ENCODE data around the gene IL10.

The IL10 gene

DNA sequence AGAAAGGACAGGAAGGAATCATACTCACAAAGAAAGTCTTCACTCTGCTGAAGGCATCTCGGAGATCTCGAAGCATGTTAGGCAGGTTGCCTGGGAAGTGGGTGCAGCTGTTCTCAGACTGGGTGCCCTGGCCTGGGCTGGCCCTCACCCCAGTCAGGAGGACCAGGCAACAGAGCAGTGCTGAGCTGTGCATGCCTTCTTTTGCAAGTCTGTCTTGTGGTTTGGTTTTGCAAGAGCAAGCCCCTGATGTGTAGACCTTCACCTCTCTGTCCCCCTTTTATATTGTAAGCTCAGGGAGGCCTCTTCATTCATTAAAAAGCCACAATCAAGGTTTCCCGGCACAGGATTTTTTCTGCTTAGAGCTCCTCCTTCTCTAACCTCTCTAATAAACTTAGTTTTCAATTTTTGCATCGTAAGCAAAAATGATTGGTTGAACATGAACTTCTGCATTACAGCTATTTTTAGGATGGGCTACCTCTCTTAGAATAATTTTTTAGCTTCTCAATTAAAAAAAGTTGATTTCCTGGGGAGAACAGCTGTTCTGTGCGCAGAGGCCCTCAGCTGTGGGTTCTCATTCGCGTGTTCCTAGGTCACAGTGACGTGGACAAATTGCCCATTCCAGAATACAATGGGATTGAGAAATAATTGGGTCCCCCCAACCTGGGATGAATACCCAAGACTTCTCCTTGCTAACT is at the start of gene IL10:
TSS of gene IL10 (minus strand) at position 252 of the 695 bp plus-strand sequence. CDS start at position 193, 59 bp downstream.
- TF ChIP-seq ZFX (IDR thresholded peaks at IDR 0.05; ENCODE audit: borderline replicate concordance), result no peak
- TF ChIP-seq, protein P1, sequence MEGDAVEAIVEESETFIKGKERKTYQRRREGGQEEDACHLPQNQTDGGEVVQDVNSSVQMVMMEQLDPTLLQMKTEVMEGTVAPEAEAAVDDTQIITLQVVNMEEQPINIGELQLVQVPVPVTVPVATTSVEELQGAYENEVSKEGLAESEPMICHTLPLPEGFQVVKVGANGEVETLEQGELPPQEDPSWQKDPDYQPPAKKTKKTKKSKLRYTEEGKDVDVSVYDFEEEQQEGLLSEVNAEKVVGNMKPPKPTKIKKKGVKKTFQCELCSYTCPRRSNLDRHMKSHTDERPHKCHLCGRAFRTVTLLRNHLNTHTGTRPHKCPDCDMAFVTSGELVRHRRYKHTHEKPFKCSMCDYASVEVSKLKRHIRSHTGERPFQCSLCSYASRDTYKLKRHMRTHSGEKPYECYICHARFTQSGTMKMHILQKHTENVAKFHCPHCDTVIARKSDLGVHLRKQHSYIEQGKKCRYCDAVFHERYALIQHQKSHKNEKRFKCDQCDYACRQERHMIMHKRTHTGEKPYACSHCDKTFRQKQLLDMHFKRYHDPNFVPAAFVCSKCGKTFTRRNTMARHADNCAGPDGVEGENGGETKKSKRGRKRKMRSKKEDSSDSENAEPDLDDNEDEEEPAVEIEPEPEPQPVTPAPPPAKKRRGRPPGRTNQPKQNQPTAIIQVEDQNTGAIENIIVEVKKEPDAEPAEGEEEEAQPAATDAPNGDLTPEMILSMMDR (IDR thresholded peaks at IDR 0.05), result no peak
- H3K27ac ChIP-seq, result no peak within 1 kb of the TSS

DNA sequence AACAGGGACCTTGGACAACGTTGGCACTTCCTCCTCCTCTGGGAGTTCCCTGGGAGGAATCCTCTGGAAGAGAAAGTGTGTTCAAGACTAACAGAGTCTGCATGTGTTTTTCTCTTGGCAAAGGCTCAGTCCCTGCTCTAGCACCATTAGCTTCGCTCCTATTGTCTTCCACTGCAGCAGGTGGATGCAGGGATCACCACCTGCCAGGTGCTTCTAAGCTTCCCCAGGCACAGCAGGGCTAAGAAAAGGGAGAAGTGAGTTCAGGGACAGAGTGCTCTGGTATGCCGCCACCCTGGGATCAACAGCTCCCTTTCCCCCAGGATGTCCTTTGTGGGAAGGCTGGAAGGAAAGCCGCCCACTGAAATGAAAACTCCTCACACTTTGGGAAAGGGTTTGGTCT is 49.2 kb upstream of the IL10 start:
- no peak overlapping the region for H3K27ac ChIP-seq
- TF ChIP-seq ZFX (IDR thresholded peaks at IDR 0.05; ENCODE audit: borderline replicate concordance), result no peak
- TF ChIP-seq, protein P1 (IDR thresholded peaks at IDR 0.05), result no peak

DNA sequence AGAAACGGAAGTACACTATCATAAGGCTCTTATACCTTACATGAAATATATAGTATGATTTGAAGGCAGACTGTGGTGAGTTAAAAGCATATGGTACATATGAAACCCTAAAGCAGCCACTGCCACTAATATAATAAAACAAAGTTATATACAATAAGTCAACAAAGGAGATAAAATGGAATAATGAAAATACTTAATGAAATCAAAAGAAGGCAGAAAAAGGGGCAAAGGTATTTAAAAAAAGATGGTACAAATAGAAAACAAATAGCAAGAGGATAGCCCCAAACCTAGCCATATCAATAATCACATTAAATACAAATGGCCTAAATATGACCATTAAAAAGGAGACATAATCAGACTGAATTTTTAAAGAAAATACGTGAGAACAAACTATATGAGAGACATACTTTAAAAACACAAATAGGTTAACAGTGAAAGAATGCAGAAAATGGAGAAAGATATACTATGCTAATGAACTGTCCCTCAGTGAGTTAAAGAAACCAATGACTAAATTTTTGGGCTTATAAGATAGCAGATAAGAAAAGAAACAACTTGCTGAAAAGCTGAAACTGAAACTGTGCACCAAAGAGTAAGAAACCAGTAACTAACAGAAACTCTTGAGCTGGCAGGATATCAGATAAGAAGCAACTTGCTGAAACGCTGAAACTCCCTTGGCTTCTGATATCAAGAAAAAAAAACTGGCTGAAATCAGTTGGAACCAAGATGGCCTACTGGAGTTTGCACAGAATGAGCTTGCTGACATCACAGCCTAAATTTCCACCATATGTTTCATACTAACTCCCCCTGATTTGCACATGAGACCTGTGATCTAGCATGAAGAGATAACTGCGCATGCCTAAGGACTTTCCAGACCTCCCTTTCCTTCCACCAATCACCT is 44.3 kb upstream of the IL10 start:
- no peak overlapping the region for H3K27ac ChIP-seq

DNA sequence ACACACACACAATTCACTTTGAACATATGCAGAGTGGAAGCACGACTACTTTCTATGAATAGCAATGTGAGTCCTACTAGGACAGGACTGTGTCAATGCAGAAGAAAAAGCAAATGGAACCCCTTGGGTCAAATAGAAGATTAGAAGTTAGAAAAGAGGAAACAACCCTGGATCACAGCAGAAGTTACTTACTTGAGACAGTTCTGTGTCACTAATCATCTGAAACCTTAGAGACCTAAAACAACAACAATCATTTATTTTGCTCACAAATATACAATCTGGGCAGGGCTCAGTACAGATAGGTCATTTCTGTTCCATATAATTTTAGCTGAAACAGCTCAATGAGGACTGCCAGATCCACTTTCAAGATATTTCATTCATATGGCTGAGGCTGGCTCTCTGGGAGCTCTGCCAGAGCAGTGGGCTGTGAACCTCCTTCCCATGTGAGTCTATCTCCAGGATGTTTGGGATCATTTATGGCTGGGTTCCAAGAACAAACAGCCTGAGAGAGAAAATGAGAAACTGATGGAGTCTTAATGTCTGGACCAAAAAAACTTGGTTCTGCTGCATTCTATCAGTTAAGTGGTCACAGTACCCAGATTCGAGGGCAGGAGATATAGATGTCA is 42.5 kb upstream of the IL10 start:
- TF ChIP-seq, protein P1 (IDR thresholded peaks at IDR 0.05), result no peak
- no peak for TF ChIP-seq ZFX (IDR thresholded peaks at IDR 0.05; ENCODE audit: borderline replicate concordance)
- H3K27ac ChIP-seq, result no peak overlapping the region

More for the DNA sequence above, 44.3 kb upstream of the IL10 start:
- TF ChIP-seq, protein P1 (IDR thresholded peaks at IDR 0.05), result no peak
- no peak for TF ChIP-seq ZFX (IDR thresholded peaks at IDR 0.05; ENCODE audit: borderline replicate concordance)

DNA sequence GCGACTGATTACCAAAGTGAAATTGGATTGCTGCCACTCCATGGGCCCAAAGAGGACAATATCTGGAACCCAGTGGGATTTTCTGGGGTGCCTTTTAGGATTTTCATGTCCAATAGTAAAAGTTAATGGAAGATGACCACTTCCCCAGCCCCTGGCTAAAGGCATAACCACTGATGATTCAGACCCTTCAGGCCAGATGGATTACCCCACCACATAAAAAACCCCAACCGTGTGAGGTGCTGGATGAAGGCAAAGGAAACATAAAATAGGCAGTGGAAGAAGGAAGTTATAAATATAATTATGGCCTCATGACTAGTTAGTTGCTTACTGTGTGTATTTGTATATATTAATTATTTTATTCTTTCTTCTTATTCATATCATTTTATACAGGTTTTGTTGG is 40.2 kb upstream of the IL10 start:
- no peak for TF ChIP-seq ZFX (IDR thresholded peaks at IDR 0.05; ENCODE audit: borderline replicate concordance)
- TF ChIP-seq, protein P1 (IDR thresholded peaks at IDR 0.05), result no peak
- no peak overlapping the region for H3K27ac ChIP-seq

DNA sequence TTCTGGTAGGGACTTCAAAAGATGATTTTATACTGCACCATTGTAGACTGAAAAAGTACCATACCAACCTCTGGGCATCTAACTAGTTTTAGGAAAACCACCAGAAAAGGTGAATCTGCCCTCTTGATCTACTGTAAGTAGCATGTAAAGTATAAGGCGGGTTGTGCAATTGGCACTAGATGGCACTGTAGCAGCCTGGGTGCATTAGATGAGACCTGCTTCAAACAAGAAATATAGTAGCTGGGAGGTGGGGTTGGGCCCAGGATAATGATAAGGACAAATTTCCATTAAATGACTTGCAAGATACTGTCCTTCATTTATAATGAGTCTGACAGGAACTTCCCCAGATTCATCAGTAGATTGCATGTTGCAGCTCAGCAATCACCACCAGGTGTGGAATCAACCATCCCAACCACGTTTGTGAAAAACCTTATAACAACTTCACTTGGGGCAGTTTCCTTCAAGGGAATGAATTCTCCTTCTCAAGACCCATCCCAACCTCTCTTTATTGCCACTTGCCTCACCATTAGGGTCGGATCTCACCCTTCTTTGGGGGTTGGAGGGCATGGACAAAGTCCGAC is 37.3 kb upstream of the IL10 start:
- no peak overlapping the region for H3K27ac ChIP-seq
- TF ChIP-seq ZFX (IDR thresholded peaks at IDR 0.05; ENCODE audit: borderline replicate concordance), result no peak
- TF ChIP-seq, protein P1 (IDR thresholded peaks at IDR 0.05), result peak; percentile 85

Data from 22Rv1 (cell line).